ENCODE results near the gene WIPF2. TPM values are rescaled to one million over a fixed set of nuclear protein-coding genes. Genes with fewer than 3 reads are reported as not detected.

Gene WIPF2
- polyA plus RNA-seq, 4 donors = 12.5 to 22.9 (median 14.0) TPM

- H3K27ac ChIP-seq (ENCODE audit: low read depth in 1 of 3, low read length in 2 of 3) = peak overlapping the region in 2 of 3 donors; percentile 15 to 86
- H3K4me3 ChIP-seq (ENCODE audit: low read depth in 1 of 3, low read length in 3 of 3) = peak overlapping the region; percentile 81 to 84 (median 81)
- H3K9me3 ChIP-seq (ENCODE audit: control insufficient read depth in 2 of 2, insufficient read depth in 1 of 2, low read depth in 1 of 2, low read length in 1 of 2) = no peaks in the 10 kb centered on the region
- peaks cover 2 to 82% (median 29%) of the 10 kb centered on the region in 3 donors for H3K4me1 ChIP-seq (ENCODE audit: control insufficient read depth in 3 of 3, insufficient read depth in 2 of 3, low read depth in 1 of 3, low read length in 2 of 3)
- DNase-seq (no peak), FAIRE-seq (no peak)
- no peaks in the 10 kb centered on the region for H3K27me3 ChIP-seq (ENCODE audit: control insufficient read depth in 3 of 3, insufficient read depth in 3 of 3, low read length in 3 of 3)
- H3K36me3 ChIP-seq (ENCODE audit: control insufficient read depth in 3 of 3, insufficient read depth in 2 of 3, low read depth in 1 of 3, low read length in 3 of 3) = peaks cover 0 to 10% (median 0%) of the 10 kb centered on the region in 3 donors
- 4 to 5% (median 5%) methylated on average over 13 of the region's 13 CpGs for WGBS, 3 donors
Observed at GRCh38 chr17:40318830-40319391, 99.8 kb downstream of the WIPF2 start.

- Histone ChIP-seq H3K36me3 (ENCODE audit: control insufficient read depth in 3 of 3, insufficient read depth in 2 of 3, low read depth in 1 of 3, low read length in 3 of 3) (peaks cover 0 to 15% (median 0%) of the 10 kb centered on the region in 3 donors), H3K4me3 (ENCODE audit: low read depth in 1 of 3, low read length in 3 of 3) (peak overlapping the region in 1 of 3 donors; percentile 84), H3K9me3 (ENCODE audit: control insufficient read depth in 2 of 2, insufficient read depth in 1 of 2, low read depth in 1 of 2, low read length in 1 of 2) (no peaks in the 10 kb centered on the region), H3K4me1 (ENCODE audit: control insufficient read depth in 3 of 3, insufficient read depth in 2 of 3, low read depth in 1 of 3, low read length in 2 of 3) (peaks cover 2 to 86% (median 24%) of the 10 kb centered on the region in 3 donors), H3K27me3 (ENCODE audit: control insufficient read depth in 3 of 3, insufficient read depth in 3 of 3, low read length in 3 of 3) (no peaks in the 10 kb centered on the region), H3K27ac (ENCODE audit: low read depth in 1 of 3, low read length in 2 of 3) (peak overlapping the region in 1 of 3 donors; percentile 98)
- 50 to 73% (median 56%) methylated on average over 11 of the region's 11 CpGs for WGBS, 3 donors
- FAIRE-seq (no peak), DNase-seq (no peak)
Observed at GRCh38 chr17:40319651-40320540, 100.8 kb downstream of the WIPF2 start.

- H3K27me3 ChIP-seq (ENCODE audit: control insufficient read depth in 3 of 3, insufficient read depth in 3 of 3, low read length in 3 of 3) = no peaks in the 10 kb centered on the region
- H3K4me3 ChIP-seq (ENCODE audit: low read depth in 1 of 3, low read length in 3 of 3) = peak overlapping the region; percentile 31 to 43 (median 31)
- peaks cover 0 to 16% (median 0%) of the 10 kb centered on the region in 3 donors for H3K36me3 ChIP-seq (ENCODE audit: control insufficient read depth in 3 of 3, insufficient read depth in 2 of 3, low read depth in 1 of 3, low read length in 3 of 3)
- peaks cover 3 to 84% (median 24%) of the 10 kb centered on the region in 3 donors for H3K4me1 ChIP-seq (ENCODE audit: control insufficient read depth in 3 of 3, insufficient read depth in 2 of 3, low read depth in 1 of 3, low read length in 2 of 3)
- 36 to 55% (median 54%) methylated on average over 16 to 19 of the region's 19 CpGs for WGBS, 3 donors
- H3K27ac ChIP-seq (ENCODE audit: low read depth in 1 of 3, low read length in 2 of 3) = peak overlapping the region; percentile 49 to 98 (median 71)
- H3K9me3 ChIP-seq (ENCODE audit: control insufficient read depth in 2 of 2, insufficient read depth in 1 of 2, low read depth in 1 of 2, low read length in 1 of 2) = no peaks in the 10 kb centered on the region
- FAIRE-seq = no peak
- DNase-seq = peak in 1 of 2 donors; percentile 47
Observed at GRCh38 chr17:40320756-40321523, 101.8 kb downstream of the WIPF2 start.

DNA sequence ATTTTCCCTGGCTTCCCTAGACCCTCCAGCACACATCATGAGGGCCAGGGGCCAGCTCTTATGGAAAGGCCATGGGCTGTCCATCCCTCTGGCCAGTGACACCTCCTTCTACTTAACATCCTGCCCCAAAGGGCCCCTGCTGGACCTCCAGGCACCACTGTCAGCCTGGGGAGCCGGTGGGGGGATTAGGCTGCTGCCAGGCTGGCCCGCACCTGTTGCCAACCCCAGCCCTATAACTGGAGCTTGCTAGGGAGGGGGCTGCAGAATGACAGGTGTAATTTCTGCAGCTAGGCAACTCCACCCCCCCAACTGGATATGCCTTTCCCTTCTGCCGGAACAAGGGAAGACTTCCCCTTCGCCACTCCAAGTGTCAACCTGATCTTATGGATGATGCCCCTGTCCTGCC, 102.4 kb downstream of the WIPF2 start:
- Histone ChIP-seq H3K27me3 (ENCODE audit: control insufficient read depth in 3 of 3, insufficient read depth in 3 of 3, low read length in 3 of 3) (no peaks in the 10 kb centered on the region), H3K9me3 (ENCODE audit: control insufficient read depth in 2 of 2, insufficient read depth in 1 of 2, low read depth in 1 of 2, low read length in 1 of 2) (no peaks in the 10 kb centered on the region), H3K27ac (ENCODE audit: low read depth in 1 of 3, low read length in 2 of 3) (peak overlapping the region; percentile 49 to 98 (median 71)), H3K4me3 (ENCODE audit: low read depth in 1 of 3, low read length in 3 of 3) (peak overlapping the region; percentile 31 to 47 (median 43)), H3K36me3 (ENCODE audit: control insufficient read depth in 3 of 3, insufficient read depth in 2 of 3, low read depth in 1 of 3, low read length in 3 of 3) (peaks cover 0 to 22% (median 0%) of the 10 kb centered on the region in 3 donors), H3K4me1 (ENCODE audit: control insufficient read depth in 3 of 3, insufficient read depth in 2 of 3, low read depth in 1 of 3, low read length in 2 of 3) (peaks cover 9 to 83% (median 27%) of the 10 kb centered on the region in 3 donors)
- 50 to 93% (median 74%) methylated on average over 4 of the region's 4 CpGs for WGBS, 3 donors
- FAIRE-seq = no peak
- no peak for DNase-seq

DNA sequence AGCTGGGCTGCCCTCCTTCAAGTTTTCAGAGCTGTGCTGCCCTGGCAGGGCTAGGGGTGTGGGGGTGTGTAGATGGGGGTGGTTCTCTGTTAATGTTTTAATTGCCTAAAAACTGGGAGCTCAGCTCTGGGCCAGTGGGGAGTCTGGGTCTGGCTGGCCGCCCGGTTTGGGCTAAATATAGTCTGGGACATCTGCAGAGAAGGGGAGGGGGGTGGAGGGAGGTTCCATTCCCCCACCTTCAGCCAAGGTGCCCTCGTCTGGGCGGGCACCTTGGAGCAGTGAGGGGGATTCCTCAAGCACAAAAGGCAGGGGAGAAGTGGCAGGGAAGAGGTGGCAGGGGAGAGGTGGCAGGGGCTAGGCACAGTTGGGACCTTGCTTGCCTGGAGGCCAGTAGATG, 102.9 kb downstream of the WIPF2 start:
- H3K36me3 ChIP-seq (ENCODE audit: control insufficient read depth in 3 of 3, insufficient read depth in 2 of 3, low read depth in 1 of 3, low read length in 3 of 3) = peaks cover 0 to 23% (median 0%) of the 10 kb centered on the region in 3 donors
- H3K27me3 ChIP-seq (ENCODE audit: control insufficient read depth in 3 of 3, insufficient read depth in 3 of 3, low read length in 3 of 3) = no peaks in the 10 kb centered on the region
- H3K27ac ChIP-seq (ENCODE audit: low read depth in 1 of 3, low read length in 2 of 3) = peak overlapping the region; percentile 49 to 98 (median 71)
- 14 to 44% (median 33%) methylated on average over 3 to 4 of the region's 4 CpGs for WGBS, 3 donors
- H3K4me1 ChIP-seq (ENCODE audit: control insufficient read depth in 3 of 3, insufficient read depth in 2 of 3, low read depth in 1 of 3, low read length in 2 of 3) = peaks cover 11 to 83% (median 31%) of the 10 kb centered on the region in 3 donors
- no peak for FAIRE-seq
- no peaks in the 10 kb centered on the region for H3K9me3 ChIP-seq (ENCODE audit: control insufficient read depth in 2 of 2, insufficient read depth in 1 of 2, low read depth in 1 of 2, low read length in 1 of 2)
- peak overlapping the region; percentile 31 to 47 (median 43) for H3K4me3 ChIP-seq (ENCODE audit: low read depth in 1 of 3, low read length in 3 of 3)
- DNase-seq = no peak

DNA sequence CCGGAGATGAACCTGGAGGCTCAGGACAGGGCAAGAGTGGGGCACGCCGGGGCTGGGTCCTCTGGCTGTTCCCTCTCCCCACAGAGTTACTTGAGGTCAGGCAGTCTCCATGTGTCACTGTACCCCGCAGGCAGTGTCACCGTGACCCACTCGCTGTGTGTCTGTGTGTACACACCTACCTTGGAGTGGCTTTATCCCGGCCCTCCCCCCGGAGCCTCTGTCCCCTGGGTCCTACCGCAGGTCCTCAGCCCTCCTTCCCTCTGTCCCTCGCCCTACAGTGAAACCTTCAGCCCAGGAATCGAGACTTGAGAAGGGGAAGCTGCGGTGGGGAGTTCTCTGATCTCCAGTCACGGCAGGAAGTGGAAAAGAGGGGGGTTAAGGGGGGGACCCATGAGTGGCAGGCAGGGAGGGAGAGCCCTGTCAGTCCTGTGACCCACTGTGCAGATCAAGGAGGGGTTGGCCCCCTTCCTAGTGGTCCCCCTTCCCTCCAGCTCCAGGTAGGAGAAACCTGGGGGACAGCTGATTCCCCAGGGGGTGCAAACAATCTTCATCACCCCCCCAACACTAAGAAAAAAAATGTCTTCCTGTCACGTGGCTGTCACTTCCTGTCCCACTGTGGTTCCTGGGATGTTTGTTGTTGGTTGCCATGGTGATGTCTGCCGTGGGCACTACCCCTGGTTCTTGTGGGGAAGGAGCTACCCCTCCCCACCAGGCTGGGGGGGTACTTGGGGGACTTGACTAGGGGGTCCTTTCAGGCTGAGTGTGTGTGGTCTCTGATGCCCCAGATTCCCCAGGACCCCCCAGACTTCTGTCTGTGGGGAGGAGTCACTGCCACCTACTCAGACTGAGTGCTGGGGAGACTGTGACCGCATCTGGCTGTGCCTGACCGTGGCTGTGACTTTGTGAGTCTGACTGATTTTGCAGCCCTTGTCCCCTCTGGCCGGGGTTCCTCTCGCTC, 103.5 kb downstream of the WIPF2 start:
- peak; percentile 65 to 78 for DNase-seq
- H3K4me1 ChIP-seq (ENCODE audit: control insufficient read depth in 3 of 3, insufficient read depth in 2 of 3, low read depth in 1 of 3, low read length in 2 of 3) = peaks cover 16 to 83% (median 37%) of the 10 kb centered on the region in 3 donors
- H3K9me3 ChIP-seq (ENCODE audit: control insufficient read depth in 2 of 2, insufficient read depth in 1 of 2, low read depth in 1 of 2, low read length in 1 of 2) = no peaks in the 10 kb centered on the region
- no peaks in the 10 kb centered on the region for H3K27me3 ChIP-seq (ENCODE audit: control insufficient read depth in 3 of 3, insufficient read depth in 3 of 3, low read length in 3 of 3)
- H3K36me3 ChIP-seq (ENCODE audit: control insufficient read depth in 3 of 3, insufficient read depth in 2 of 3, low read depth in 1 of 3, low read length in 3 of 3) = peaks cover 0 to 29% (median 0%) of the 10 kb centered on the region in 3 donors
- 17 to 28% (median 27%) methylated on average over 17 to 19 of the region's 19 CpGs for WGBS, 3 donors
- H3K4me3 ChIP-seq (ENCODE audit: low read depth in 1 of 3, low read length in 3 of 3) = peak overlapping the region; percentile 31 to 47 (median 43)
- peak overlapping the region; percentile 49 to 98 (median 71) for H3K27ac ChIP-seq (ENCODE audit: low read depth in 1 of 3, low read length in 2 of 3)
- no peak for FAIRE-seq

Measured in small intestine (tissue), 7 donors.